GM12878 (cell line): Measurements from ENCODE around the gene KIF6.

Source experiments
- CREM ChIP-seq: IDR thresholded peaks from 2 replicates; pipeline ENCODE4 v1.6.1; 2014; ENCODE audit warnings: antibody characterized with exemption, low read depth
- CTCF ChIP-seq, 3 experiments: IDR thresholded peaks in 2 of 3; conservative IDR thresholded peaks in 1 of 3; 2 replicates each; pipeline ENCODE4 v1.5.1; 2011; ENCODE audit warnings: low read depth in 3 of 3, low read length in 3 of 3, mild to moderate bottlenecking in 3 of 3, control low read depth in 2 of 3, moderate library complexity in 2 of 3, inconsistent platforms in 1 of 3, mixed read lengths in 1 of 3; ENCODE audit not compliant: control insufficient read depth in 2 of 3, insufficient read depth in 1 of 3; ENCODE audit errors: extremely low read depth in 1 of 3
- ESRRA ChIP-seq: IDR thresholded peaks from 2 replicates; pipeline ENCODE4 v1.6.1; 2012; ENCODE audit warnings: mild to moderate bottlenecking, low read length, improper control_type of control experiment
- JUNB ChIP-seq: IDR thresholded peaks from 2 replicates; pipeline ENCODE4 v1.6.1; 2016; ENCODE audit warnings: antibody characterized with exemption, mild to moderate bottlenecking
- REST ChIP-seq: IDR thresholded peaks from 2 replicates; pipeline ENCODE4 v1.6.1; 2012; ENCODE audit warnings: mild to moderate bottlenecking, low read depth, low read length
- YY1 ChIP-seq: IDR thresholded peaks from 2 replicates; pipeline ENCODE4 v1.6.1; 2011; ENCODE audit warnings: low read depth, mild to moderate bottlenecking, low read length

GRCh38 chr6:39566456-39566855, 158.8 kb downstream of the KIF6 start:
- no peak for TF ChIP-seq CTCF (IDR thresholded peaks at IDR 0.05 in 2 of 3, conservative IDR thresholded peaks at IDR 0.05 in 1 of 3; ENCODE audit: control insufficient read depth in 2 of 3, extremely low read depth in 1 of 3, insufficient read depth in 1 of 3, low read depth in 3 of 3, low read length in 3 of 3)
- no peak for TF ChIP-seq REST
- no peak for TF ChIP-seq ESRRA
- no peak for TF ChIP-seq CREM
- no peak for TF ChIP-seq YY1
- no peak for TF ChIP-seq JUNB
